HG03280 (cell line): ENCODE results near the gene HMGB3.
"Not testable (repeated sequence)": the region's sequence is repeated elsewhere in the genome, so short reads cannot be mapped to it uniquely, and the experiment has no call there.

ENCODE experiments used
- ATAC-seq: cut with Tn5 transposase; IDR thresholded peaks from one replicate; pipeline ENCODE4 v1.9.1; 2021; ENCODE audit warnings: mild to moderate bottlenecking, moderate library complexity; ENCODE audit not compliant: unreplicated experiment

HMGB3 gene

DNA sequence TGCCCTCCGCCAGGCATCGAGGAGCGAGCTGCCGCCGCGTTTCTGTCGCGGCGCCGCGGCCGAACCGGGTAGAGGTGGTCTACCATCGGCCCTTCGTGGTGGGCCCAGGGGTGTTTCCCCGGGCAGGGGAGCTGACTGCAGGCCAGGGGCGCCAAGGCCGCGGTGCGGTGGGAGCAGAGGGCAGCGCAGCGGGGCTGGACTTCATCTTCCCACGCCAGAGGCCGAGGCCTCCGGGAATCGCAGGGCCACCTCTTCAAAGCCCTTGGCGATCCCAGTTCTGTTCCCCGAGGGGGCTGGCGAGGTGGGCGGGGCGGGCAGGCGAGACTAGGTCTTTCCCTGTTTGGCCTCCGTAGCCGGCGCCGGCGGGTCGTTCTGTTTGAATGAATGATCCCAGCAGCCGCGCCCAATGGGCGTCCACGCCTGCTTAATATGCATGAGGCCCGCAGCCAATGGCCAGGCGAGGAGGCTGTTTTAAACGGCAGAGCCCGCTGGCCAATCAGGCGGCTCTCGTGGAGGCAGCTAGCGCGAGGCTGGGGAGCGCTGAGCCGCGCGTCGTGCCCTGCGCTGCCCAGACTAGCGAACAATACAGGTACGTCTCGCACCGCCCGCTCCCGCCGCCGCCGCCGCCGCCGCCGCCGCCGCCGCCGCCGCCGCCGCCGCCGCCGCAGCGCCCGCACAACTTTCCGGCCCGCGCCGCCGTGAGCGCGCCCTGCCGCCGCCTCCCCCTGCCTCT lies at the start of gene HMGB3:
Gene HMGB3 (plus strand): TSS at position 548 of the 733 bp plus-strand sequence. CDS start 2,265 bp downstream, outside the sequence.
- ATAC-seq: peak; percentile 98

DNA sequence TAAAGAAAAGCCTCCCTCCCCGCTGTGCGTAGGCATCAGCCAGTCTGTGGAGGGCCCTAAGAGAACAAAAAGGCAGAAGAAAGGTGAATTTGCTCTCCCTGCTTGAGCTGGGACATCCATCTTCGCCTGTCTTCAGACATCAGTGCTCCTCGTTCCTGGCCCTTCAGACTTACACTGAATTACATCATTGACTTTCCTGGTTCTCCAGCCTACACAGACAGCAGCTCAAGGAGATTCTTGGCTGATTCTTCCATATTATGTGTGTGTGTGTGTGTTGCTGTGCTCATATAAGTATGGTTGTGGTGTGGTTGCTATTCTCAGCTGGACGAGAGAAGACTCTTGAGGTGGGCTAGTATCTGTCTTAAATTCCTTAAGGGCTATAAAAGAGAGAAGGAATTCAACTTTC lies 49.2 kb upstream of the HMGB3 start:
- no peak for ATAC-seq

- no peak for ATAC-seq
Measured at GRCh38 chrX:150934453-150934852, 48.7 kb upstream of the HMGB3 start.

- ATAC-seq: no peak
Measured at GRCh38 chrX:150935467-150935866, 47.7 kb upstream of the HMGB3 start.

- no peak for ATAC-seq
Measured at GRCh38 chrX:150936556-150936955, 46.6 kb upstream of the HMGB3 start.

DNA sequence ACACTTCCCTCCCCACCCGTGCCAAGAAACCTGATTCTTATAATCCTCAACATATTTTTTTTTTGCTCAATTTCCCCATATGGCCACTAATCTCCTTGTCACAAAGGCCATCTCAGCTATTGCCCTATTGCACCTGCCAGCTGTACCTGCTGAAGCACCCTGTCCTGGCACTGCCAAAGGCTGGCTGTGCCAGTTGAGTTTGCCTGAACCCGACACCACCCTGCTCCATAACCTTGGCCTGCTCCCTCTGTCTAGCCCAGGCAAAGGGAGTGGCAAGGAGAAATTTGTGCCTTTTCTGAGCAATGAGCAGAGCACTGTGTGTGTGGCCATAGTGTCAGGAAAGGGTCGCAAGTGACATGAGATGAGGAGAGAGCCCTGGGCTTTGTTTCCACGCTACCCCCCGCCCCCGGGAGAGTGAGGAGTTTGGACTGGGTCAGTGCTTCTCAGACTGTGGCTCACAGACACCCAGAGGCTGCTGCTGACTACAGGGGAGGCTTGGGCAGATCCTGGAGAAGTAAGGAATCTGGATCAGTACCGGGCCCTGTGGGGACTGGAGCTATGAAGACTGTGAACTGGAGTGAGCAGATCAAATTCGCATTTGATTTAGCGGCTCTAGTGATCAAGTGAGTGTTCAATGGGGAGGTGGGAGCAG lies 42.2 kb upstream of the HMGB3 start:
- no peak for ATAC-seq

DNA sequence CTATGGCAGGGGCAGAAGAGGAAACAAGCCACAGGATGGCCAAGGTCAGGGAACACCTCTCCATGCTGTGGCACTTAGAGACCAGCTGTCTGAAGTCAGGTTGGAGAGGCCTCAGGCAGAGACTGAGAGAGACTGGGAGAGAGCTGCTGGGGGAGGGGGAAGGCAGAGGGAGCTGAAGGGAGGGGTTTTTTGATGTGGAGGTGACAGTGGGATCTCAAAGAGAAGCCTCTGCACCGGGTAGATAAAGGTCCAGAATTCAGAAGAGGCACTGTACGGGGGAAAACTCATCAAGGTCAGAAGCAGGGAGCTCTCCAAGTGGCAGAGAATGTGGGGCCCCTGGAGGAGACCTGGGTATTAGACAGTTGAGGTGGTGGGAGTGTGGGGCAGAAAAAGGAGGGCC lies 41.6 kb upstream of the HMGB3 start:
- no peak for ATAC-seq

- no peak for ATAC-seq
Measured at GRCh38 chrX:150942942-150943594, 40.1 kb upstream of the HMGB3 start.

- ATAC-seq: no peak
Measured at GRCh38 chrX:150944233-150944632, 38.9 kb upstream of the HMGB3 start.

DNA sequence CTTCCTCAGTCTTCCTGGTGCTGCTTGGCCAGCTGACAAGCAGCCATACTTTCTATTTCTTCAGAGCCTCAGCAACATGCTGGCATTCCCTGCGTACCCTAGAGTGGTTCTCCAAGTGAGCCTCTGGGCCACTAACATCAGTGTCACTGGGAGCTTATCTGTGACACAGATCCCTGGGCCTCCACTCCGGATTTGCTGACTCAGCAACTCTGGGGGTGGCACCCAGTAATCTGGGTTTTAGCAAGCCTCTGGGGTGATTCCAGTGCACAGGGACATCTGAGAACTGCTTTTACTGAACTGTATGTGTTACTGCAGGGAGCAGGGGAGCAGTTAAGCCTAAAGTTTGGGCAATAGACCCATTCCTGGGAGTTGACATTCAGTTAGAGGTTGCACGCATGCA lies 28.2 kb upstream of the HMGB3 start:
- no peak for ATAC-seq

DNA sequence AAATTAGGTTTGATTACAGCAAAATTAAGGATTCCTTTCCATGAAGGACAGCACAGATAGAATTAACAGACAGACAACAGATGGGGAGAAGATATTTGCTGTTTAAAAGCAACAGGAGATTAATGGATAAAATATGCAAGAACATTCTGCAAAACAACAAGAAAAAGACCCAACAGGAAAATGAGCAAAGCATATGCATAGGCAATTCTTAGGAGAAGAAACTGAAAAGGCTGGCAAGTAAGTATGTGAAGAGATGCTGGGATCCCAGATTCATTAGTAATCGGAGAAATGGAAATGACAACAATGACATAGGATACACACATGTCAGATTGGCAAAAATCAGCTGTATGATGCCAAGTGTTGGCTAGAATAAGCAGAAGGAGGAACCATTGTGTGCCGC lies 27.5 kb upstream of the HMGB3 start:
- ATAC-seq: no peak

- ATAC-seq: no peak
Measured at GRCh38 chrX:150958177-150958576, 25.0 kb upstream of the HMGB3 start.

DNA sequence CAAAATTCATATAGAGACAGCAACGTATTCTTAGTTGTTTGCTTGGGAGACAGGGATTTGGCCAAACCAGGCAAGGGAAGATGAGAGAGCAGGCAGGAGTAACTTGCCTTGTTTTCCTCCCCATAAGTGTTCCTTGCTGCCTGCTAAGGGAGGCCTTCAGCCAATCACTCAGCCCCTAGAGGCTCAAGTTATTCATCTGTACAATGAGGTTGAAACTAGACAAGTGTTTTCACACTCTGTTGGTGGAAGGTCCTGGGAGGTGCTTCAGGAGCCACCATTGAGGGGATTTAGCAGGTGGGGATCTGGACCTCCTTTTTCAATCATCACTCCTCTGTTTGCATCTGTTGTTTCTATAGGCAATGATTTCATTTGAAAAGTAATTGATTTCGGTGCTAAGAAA lies 23.6 kb upstream of the HMGB3 start:
- ATAC-seq: no peak

DNA sequence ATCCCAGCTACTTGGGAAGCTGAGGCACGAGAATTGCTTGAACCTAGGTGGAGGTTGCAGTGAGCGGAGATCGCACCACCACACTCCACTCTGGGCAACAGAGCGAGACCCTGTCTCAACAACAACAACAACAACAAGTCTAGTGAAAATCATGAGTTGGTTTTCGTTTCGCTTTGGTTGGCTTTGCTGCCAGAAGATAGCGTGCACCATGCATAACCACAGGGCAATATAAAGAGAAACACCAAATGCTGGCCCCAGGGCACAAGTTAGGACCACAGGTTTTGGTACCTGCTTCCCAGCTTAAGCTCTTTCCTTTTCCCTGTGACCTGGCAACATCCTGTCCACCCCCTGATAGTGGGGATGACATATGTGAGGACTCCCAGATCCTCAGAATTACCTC lies 21.5 kb upstream of the HMGB3 start:
- no peak for ATAC-seq

DNA sequence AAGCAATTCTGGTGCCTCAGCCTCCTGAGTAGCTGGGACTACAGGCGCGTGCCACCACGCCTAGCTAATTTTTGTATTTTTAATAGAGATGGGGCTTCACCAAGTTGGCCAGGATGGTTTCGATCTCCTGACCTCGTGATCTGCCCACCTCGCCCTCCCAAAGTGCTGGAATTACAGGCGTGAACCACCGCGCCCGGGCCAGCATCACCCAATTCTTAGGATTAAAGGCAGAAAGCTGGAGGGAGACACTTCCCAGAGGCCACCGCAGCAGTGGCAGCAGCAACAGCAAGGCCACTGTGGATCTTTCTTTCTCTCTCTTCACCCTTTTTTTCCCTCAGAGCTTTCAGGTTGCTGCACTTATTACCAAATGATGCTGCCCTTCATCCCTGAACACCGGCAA lies 18.7 kb upstream of the HMGB3 start:
- ATAC-seq: not testable (repeated sequence)

- no peak for ATAC-seq
Measured at GRCh38 chrX:150966235-150966634, 16.9 kb upstream of the HMGB3 start.

- ATAC-seq: no peak
Measured at GRCh38 chrX:150966742-150967141, 16.4 kb upstream of the HMGB3 start.

DNA sequence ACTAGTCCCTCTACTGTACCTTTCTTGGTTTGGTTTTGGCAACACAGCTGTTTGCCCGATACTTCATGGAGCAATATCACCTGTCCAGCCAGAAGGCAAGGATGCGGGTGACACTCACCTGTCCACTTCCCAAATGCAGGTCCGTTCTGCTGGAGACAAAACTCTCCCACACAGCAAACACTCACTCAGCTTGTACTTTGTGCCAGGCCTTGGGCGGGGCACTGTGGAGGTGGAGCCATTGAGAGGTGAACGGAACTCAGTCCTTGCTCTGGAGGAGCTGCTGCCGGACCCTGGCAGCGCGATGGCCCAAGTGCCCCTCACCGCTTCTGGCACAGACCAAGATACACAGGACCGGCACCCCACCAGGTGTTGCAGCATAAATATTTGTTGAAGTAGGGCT lies 15.3 kb upstream of the HMGB3 start:
- no peak for ATAC-seq

DNA sequence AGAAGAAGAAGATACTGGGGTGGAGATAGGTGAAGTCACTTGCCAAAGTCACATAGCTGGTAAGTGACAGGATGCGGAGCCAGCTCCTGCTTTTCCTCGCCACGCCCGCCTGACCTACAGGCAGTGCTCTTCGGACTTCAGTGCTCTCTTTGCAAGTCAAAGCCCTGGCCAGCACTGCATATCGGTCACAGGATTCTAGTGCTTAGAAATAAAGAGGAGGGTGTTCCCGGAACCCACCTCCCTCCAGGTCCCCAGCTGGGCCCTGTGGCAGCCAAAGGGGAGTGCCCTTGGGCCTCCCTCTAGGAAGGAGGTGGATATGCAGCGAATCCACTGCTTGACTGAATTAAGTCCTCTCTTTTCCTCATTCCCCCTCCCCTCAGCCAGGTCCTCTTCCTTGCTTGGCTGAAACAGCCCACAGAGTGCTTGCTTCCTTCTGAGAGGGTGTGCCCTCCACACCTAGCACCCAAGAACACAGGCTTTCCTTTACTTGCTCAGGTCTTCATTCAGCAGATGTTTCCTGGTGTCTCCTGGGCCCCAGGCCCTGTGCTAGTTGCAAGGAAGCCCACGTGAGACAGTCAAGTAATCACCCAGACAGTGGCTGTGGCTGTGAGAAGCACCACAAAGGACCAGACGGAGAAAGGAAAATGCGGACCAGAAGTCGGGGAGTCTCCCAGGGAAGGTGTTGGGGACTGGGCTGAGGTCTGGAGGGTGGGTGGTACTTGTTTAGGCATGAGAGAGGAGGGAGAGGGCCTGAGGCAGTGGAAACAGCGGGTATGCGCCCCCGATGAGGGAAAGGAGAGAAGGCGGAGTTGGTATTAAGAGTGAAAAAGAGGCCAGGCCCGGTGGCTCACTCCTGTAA lies 14.0 kb upstream of the HMGB3 start:
- no peak for ATAC-seq

DNA sequence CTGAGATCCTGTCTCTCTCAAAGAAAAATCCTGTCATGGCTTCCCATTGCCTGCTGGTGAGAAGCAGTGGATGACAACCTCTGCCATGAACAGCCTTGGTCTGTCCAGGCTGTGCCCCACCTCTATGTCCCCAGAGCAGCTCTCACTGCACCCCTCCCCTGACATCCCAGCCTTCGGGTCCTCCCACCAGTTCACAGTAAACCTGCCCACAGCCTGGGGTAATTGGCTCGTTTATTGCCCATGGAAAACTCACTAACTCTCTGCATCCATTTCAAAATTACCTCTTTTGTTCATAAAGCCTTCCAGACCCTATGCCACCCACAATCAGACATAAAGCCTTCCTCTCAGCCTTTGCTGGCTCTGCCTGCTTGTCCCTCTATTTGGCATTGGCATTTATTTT lies 10.7 kb upstream of the HMGB3 start:
- no peak for ATAC-seq
